ENCODE results near the gene BLOC1S6. TPM values are rescaled to one million over a fixed set of nuclear protein-coding genes. Genes with fewer than 3 reads are reported as not detected.

Gene BLOC1S6
- total RNA-seq, 4 donors from 2014 or later, result 35.6 to 70.8 (median 52.5) TPM

GRCh38 chr15:45603881-45604280, 16.7 kb downstream of the BLOC1S6 start:
- no peaks in the 10 kb centered on the region for H3K27me3 ChIP-seq
- peaks cover 0 to 8% (median 0%) of the 10 kb centered on the region in 4 donors for H3K4me1 ChIP-seq
- 79 to 86% methylated on average over 3 of the region's 3 CpGs for WGBS, 2 donors
- H3K36me3 ChIP-seq, result peaks cover 0 to 26% (median 2%) of the 10 kb centered on the region in 3 donors
- TF ChIP-seq POLR2A (IDR thresholded peaks at IDR 0.05) (no peak), EP300 (IDR thresholded peaks at IDR 0.05) (no peak), CTCF (IDR thresholded peaks at IDR 0.05) (no peak)
- DNase-seq (ENCODE audit: low spot score in 2 of 2), result no peak
- no peak overlapping the region for H3K4me3 ChIP-seq
- no peak overlapping the region for H3K27ac ChIP-seq
- H3K9me3 ChIP-seq, result no peaks in the 10 kb centered on the region

- Histone ChIP-seq H3K9me3 (no peaks in the 10 kb centered on the region), H3K4me1 (peaks cover 0 to 8% (median 0%) of the 10 kb centered on the region in 4 donors), H3K4me3 (no peak overlapping the region), H3K27ac (no peak overlapping the region), H3K36me3 (peaks cover 0 to 30% (median 2%) of the 10 kb centered on the region in 3 donors), H3K27me3 (no peaks in the 10 kb centered on the region)
- WGBS, 2 donors, result 69 to 76% methylated on average over 1 of the region's 1 CpG
- DNase-seq (ENCODE audit: low spot score in 2 of 2), result no peak
- TF ChIP-seq POLR2A (IDR thresholded peaks at IDR 0.05) (no peak), EP300 (IDR thresholded peaks at IDR 0.05) (no peak), CTCF (IDR thresholded peaks at IDR 0.05) (no peak)
Measured at GRCh38 chr15:45604326-45604725, 17.1 kb downstream of the BLOC1S6 start.

DNA sequence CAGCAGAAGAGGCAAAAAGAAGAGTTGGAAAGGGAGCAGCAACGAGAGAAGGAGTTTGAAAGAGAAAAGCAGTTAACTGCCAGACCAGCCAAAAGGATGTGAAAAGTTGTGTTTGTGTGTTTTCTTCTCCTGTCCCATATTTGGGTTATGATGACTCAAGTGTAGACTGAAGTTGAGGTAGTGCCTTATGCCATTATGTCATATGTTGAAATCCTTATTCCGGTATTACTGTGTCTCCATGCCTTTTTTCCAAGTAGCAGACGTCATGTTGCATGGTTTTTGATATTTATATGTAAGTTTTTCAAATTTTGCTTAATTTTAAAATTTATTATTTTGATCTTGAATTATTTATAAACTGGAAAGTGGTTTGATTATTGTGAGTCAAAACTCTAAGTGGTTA, 19.2 kb downstream of the BLOC1S6 start:
- TF ChIP-seq EP300 (IDR thresholded peaks at IDR 0.05) (no peak), CTCF (IDR thresholded peaks at IDR 0.05) (no peak), POLR2A (IDR thresholded peaks at IDR 0.05) (no peak)
- Histone ChIP-seq H3K4me3 (no peak overlapping the region), H3K27ac (no peak overlapping the region), H3K27me3 (no peaks in the 10 kb centered on the region), H3K4me1 (peaks cover 0 to 8% (median 0%) of the 10 kb centered on the region in 4 donors), H3K9me3 (no peaks in the 10 kb centered on the region), H3K36me3 (peaks cover 0 to 31% (median 2%) of the 10 kb centered on the region in 3 donors)
- WGBS, 2 donors, result 80% methylated on average over 3 of the region's 3 CpGs
- DNase-seq (ENCODE audit: low spot score in 2 of 2), result no peak

DNA sequence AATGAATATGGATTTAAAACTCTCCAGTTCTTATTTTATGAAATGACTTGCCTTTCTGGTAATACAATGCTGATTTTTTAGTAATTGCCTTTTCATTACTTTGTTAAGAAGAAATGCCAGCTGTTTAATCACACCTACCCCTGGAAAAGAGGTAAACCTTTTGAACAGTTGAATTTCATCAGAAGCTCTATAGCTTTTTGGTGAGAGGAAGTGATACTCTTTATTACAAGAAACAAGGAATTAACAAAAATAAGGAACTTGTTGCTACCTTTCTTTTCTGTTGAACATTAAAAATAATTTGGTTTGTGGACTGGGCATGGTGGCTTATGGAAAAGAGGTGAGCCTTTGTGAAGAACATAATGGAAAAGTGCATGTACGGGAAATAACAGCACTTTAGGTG, 19.7 kb downstream of the BLOC1S6 start:
- Histone ChIP-seq H3K36me3 (peaks cover 0 to 31% (median 2%) of the 10 kb centered on the region in 3 donors), H3K27me3 (no peaks in the 10 kb centered on the region), H3K27ac (no peak overlapping the region), H3K4me3 (no peak overlapping the region), H3K4me1 (peaks cover 0 to 8% (median 0%) of the 10 kb centered on the region in 4 donors), H3K9me3 (no peaks in the 10 kb centered on the region)
- TF ChIP-seq POLR2A (IDR thresholded peaks at IDR 0.05) (no peak), CTCF (IDR thresholded peaks at IDR 0.05) (no peak), EP300 (IDR thresholded peaks at IDR 0.05) (no peak)
- no peak for DNase-seq (ENCODE audit: low spot score in 2 of 2)
- WGBS, 2 donors, result 94 to 100% methylated on average over 1 of the region's 1 CpG

DNA sequence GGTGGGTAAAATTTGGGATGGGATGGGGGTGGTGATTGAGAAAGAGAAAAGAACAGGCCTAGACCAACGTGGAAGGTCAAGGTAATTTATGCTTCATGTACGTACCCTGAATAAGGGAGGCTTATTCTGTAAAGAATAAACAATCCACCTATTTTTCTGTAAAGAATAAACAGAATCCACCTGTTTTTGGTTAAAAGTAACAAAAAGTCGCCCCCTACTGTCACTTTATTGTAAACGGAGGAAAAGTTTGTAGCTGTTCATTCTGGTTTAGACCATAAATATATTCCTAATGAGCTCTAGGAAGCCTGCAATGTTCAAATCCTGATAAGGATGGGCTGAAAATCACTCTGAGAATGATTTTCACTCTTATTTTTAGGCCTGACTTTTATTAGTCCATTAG, 24.1 kb downstream of the BLOC1S6 start:
- H3K9me3 ChIP-seq, result no peaks in the 10 kb centered on the region
- no peak overlapping the region for H3K4me3 ChIP-seq
- DNase-seq (ENCODE audit: low spot score in 2 of 2), result no peak
- 19 to 20% methylated on average over 4 of the region's 4 CpGs for WGBS, 2 donors
- H3K27me3 ChIP-seq, result no peaks in the 10 kb centered on the region
- peaks cover 0 to 21% (median 0%) of the 10 kb centered on the region in 3 donors for H3K36me3 ChIP-seq
- TF ChIP-seq POLR2A (IDR thresholded peaks at IDR 0.05) (no peak), CTCF (IDR thresholded peaks at IDR 0.05) (peak in 3 of 5 experiments; percentile 10 to 30 (median 15))
- no peak overlapping the region for H3K27ac ChIP-seq
- peaks cover 0 to 8% (median 0%) of the 10 kb centered on the region in 4 donors for H3K4me1 ChIP-seq
